HS-27A (cell line): ENCODE data around the gene TANK.

Experiments used
- DNase-seq: peaks from one replicate; pipeline ENCODE4 v3.0.0-alpha.2; 2012; ENCODE audit warnings: low read depth, missing footprints

Gene TANK

DNA sequence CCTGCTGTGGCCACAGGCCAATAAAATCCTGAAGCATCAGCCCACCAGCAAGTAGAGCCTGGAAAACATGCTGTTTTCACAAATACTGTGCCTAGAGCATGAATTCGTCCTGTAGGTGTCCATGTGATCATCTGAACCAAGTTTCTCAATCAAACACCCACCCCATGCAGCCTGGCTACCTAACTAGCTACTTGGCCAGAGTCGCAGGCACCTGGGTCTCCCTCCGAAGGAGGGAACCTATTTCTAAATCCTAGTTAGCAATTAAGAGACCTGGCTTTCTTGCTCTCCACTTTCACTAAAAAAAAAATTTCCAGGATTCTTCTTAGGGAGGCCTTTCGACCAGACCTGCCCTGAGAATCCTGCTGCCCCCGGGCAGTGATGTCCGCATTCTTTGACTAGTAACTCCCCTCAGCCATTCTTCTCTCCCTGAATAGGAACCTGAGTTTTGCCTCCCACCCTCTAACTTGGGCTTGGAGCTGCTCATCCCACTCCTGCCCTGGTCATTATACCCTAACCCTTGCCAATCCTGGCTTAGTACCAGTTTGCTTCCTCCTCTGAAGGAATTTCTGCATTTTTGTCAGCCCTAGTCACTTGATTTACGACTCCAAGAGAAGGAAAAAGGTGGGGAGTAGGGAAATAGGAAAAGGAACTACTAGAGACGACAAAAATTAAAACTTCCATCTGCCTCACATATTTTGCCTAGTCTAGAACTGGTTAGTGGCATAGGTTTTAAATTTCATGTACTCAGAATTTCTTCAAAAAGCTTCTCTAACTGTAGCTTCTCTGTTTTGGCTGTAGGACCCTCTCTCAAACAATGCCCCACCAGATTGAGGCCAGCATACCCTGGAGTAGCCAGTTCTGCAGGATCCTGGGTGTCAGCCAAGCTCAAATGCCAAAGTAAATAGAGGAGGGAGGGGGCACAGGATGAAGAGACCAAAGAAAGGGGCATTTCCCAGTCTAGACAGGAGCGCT, 25.4 kb upstream of the TANK start:
- no peak for DNase-seq

DNA sequence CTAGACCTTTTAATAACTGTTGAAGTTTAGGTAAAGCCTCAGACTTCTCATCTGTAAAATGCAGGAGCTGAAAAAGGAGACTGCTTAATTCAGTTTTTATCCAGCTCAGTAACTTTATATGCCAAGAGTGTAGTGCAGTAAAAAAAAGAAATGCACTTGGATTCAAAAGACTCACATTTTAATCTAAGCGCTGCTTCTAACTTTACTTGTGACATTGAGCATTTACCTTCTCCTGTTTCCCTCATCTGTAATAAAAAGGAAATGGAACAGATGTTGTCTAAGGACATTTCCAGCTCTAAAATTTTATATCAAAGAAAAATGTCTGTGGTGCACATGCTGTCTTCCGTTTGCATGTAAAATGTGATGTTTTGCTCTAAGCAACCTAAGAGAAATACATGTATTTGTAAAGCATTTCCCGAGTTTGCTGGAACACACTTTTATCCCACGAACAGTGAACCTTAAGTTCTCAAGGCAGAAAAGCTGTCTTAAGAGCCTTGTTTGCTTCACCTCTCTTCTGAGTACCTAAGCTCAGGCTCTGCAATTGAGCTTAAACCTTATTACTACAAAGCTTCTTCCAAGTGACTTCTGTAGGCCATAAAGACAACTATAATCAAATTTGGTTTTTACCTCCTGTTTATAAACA, 24.2 kb upstream of the TANK start:
- no peak for DNase-seq

DNA sequence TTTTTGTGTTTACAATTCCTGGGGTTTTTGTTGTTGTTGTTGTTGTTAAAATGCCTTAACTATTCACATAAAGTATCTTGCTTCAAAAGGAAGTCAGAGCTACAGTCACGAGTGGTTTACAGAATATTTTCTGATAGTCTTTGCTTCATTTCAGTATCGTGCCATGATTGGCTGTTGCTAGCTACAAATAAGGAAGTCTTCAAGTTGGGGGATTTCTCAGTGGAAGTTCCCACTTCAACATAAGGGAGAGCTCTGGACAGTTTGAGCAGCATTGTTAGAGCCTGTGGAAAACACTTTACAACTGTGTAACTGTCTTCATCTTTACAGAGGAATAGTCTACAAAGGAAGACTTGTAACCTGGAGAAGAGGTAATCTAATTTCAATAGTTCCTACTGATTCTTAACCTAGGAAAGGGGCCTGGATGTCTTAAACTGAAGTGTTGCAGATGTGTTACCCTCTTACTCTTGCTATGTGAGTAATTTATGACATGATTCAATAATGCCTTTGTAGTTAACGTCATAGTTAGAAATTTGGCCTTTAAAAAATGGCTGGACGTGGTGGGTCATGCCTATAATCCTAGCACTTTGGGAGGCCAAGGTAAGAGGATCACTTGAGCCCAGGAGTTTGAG, 23.4 kb upstream of the TANK start:
- no peak for DNase-seq

DNA sequence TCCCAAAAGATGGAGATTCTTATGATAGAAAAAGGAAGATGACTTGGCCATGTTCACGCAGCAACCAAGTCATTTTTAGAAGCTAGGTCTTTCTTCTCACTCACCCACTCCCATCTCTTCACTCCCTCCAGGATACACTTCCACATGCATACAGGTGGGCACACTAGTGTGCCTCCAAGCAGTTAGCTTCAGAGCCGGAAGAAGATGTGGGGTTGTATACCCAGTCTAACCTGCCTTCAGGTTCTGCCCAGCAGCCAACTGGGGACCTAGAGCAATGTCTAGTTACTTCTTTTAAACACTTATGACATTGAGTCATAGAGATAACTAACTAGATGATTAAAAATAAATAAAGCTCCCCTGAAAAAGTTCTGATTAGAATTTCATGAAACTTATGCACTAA, 21.8 kb upstream of the TANK start:
- no peak for DNase-seq

DNA sequence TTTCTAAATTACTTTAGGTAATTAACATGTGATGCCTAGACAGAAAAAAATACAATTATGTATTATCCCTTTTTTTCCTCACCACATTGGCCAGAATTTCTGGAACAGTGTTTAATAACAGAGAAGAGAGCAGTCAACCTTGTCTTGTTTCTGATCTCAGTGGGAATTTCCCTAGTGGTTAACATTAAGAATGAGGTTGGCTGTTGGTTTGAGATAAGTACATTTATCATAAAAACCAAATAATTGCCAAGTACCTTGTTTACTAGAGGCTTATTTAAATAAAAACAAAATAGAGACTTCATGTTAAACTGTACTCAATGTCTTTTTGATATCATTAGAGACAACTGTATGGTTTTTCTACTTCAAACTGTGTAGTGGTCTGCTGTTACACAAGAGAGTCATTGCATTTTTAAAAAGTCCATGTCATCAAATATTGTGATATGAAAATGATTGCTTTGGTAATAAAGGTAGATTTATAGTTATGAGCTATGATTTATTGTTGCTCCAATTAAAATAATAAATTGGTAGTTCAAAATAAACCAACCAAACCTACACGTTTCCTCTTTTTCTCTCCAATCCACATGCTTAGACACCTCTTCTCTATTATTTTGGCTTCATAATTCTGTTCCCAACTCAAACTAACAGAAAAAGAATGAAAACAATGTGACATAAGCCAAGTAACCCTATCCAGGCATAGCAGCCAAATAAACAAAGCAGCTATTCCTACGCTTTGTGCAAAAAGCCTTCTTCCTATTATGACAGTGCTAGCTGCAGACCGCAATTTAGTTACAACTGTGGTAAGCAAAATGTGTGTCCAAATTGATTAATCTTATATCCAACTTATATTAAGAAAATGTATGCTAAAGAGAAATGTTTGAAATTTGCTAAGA, 20.9 kb upstream of the TANK start:
- DNase-seq = no peak

DNA sequence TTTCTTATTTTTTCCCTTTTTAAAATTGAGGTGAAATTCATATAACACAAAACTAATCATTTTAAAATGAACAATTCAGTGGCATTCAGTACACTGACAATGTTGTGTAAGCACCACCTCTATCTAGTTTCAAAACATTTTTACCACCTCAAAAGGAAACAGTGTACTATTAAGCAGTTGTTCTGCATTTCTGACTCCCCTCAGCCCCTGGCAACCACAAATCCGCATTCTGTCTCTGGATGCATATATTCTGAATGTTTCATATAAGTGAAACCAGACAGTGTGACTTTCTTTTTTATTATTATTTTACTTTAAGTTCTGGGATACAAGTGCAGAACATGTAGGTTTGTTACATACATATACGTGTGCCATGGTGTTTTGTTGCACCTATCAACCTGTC, 19.2 kb upstream of the TANK start:
- no peak for DNase-seq

DNA sequence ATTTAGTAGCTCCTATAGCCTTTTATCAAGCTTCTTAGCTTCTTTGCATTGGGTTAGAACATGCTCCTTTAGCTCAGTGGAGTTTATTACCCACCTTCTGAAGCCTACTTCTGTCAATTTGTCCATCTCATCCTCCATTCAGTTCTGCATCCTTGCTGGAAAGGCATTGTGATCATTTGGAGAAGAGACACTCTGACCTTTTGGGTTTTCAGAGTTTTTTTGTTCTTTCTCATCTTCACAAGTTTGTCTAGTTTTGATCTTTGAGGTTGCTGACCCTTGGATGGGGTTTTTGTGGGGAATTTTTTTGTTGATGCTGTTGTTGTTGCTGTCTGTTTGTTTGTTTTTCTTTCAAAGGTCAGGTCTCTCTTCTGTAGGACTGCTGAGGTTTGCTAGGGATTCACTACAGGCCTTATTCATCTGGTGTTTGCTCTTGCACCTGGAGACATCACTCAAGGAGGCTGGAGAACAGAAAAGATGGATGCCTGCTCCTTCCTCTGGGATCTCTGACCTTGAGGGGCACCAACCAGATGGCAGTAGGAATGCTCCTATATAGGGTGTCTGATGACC, 13.9 kb upstream of the TANK start:
- DNase-seq = no peak

DNA sequence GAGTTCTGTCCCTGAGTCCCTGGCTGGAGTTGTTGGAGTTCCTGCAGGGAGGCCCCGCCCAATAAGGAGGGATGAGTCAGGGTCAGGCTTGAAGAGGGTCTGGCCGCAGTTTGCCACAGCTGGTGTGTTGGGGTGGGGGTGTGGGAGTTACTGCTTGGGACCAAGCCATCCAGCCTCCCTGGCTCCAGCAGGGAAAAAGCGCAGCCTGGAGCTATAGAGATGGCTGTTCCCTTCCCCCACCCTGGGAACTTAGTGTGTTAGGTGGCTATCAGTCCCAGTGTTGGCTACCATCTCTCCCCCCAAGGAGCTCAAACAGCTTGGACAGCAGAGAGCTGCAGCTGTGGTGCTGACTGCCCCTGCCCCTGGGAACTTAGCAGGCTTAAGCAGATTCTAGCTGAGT, 13.2 kb upstream of the TANK start:
- no peak for DNase-seq

DNA sequence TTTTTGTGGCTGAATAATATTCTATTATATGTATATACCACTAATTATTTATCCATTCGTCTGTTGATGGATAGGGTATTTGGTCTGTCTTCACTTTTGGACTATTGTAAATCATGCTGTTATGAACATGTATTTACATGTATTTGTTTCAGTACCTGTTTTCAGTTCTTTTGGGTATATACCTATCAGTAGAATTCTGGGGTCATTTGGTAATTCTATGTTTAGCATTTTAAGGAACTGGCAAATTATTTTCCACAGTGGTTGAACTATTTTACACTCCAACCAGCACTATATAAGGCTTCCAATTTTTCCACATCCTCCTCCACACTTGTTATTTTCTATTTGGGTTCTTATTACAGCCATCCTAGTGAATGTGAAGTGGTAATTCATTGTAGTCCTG, 12.4 kb upstream of the TANK start:
- DNase-seq = no peak

DNA sequence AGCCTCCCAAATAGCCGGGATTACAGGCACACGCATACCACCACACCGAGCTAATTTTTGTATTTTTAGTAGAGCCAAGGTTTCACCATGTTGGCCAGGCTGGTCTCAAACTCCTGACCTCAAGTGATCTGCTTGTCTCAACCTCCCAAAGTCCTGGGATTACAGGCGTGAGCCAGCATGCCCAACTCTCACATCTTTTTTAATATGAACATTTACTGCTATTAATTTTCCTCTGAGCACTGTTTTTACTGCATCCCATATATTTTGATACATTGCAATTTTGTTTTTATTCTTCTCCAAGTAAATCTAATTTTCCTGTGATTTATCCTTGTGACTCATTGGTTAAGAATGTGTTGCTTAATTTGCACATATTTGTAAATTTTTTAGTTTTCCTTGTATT, 9.5 kb upstream of the TANK start:
- no peak for DNase-seq

DNA sequence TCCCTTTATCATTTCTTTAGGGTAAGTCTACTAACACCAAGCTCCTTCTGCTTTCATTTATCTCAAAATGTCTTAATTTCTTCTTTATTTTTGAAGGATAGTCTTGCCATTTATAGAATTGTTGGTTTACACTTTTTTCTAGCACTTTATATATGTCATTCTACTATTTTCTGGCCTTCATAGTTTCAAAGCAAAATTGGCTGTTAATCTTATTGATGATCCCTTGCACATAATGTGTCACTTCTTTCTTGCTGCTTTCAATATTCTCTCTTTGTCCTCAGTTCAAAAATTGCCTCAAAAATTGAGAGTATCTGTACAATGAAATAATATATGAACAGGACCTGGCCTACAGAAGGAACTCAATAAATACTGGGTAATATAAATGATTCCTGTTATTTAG, 7.9 kb upstream of the TANK start:
- no peak for DNase-seq

DNA sequence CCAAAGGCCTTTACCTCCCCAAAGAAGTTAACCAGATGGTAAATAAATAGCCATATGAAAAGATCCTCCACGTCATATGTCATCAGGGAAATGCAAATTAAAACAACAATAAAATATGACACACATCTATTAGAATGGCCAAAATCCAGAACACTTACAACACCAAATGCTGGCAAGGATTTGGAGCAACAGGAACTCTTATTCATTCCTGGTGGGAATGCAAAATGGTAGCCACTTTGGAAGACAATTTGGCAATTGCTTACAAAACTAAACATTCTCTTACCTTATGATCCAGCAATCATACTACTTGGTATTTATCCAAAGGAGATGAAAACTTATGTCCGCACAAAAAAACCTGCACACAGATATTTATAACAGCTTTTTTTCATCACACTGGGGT, 1.3 kb upstream of the TANK start:
- no peak for DNase-seq

DNA sequence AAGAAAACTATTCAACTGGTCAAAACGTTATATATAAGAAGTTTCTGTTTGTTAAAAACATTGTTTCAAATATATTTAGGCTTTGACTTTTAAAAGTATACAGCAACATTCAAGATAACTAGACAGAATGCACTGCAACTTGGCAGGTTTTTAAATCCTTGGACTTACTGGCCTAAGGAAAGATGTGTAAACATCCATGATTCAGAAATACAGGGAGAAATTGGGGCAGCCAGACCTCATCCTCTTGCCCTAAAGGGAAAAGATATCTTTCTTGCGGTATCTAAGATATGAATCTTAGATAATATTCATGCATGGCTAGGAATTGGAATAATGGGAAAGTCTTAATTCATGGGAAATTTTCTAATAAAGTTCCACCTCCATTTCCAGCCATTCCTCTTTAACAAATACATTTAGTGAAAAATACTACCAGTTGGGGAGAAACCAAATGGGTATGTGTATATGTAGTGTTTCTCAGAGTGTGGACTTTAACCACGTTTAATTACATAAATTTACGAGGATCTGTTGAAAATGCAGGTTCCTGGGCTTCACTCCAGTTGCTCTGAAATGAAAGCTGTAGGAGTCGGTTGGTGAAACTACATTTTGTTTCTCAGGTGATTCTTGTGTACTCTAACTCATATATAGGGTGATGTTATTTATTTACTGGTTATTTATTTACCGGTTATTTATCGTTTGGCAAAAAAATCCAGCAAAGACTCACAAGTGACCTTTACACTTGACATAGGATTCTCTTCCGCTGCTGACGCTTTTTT, 587 bp upstream of the TANK start:
- no peak for DNase-seq

DNA sequence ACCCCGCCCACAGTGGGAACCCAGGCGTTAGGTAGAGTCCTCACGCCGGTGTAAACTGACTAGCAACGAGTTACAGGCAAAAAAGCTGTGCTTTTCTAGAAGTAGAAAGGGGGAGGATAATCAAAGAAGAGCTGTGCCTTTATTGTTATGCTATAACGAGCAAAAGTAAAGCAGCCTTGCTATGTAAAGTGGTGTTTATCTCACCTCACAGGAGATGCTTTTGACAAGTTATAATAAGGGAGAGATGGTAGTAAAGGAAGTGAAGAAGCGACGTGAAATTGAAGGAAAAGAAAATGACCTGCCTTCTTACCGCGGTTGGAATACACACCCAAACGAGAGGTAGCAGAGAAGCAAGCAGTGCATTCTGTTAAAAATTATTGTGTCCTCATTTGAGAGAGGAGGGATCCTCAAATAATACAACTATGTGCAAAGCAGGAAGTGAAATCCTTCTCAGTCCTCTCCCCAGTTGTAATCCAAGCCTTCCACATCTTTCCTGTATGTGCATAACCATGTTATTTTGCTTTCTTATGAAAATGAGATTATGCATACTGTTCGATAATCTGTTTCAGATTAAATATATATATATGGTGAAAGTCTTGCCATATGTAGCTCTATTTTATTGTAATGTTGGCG, 962 bp downstream of the TANK start:
- DNase-seq = no peak

DNA sequence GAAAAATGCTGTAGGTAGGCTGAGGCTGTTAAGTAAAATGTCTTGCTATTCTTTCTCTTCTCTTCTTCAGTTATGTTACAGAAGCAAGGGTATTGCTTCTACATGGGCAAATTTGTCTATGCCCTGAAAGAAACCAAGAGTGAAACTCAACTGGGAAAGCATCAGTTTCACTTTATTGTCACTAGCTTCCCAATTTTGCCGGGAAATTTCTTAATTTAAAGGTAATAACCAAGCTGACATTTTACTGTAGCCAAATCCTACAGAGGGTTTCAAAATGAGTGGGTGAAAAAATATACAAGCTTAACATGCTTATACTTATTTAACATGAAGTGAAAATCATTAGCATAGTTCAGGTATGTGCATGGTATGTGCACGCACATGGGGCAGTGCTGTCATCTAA, 3.2 kb downstream of the TANK start:
- DNase-seq = no peak

DNA sequence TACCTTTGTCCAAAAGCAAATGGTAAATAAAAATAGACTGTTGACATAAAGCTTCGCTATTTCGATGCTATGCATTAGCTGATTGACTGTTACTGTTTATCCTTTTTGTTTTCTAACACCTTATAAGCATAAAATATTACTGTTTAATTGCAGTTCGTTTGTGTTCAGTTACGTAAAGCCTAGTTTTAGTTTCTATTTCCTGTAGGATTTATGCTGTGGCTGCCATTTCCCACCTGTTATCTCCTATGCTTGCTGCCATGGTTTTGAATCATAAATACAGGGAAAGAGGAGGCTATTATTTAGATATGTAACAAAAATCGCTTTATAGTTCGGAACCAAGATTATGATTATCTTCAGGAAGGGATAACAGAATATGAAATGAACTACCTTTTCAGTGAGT, 3.9 kb downstream of the TANK start:
- no peak for DNase-seq

DNA sequence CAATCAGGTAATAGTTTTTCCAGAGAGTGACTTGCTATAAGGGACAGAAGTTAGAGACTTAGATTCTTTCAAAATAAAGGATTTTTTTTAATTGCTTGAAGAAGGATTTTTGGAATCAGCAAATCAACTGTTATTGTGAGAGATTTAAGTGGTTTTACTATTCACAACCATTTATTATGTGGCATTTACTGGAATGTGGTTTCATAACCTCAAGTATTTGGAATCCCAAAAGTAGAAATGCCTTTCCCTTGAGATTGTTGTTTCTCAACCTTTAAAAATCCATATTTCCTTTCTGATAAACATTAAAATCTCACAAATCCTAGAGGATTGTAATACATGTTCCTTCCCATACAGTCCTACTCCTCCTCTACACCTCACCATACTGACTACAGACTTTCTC, 5.0 kb downstream of the TANK start:
- peak; percentile 47 for DNase-seq

DNA sequence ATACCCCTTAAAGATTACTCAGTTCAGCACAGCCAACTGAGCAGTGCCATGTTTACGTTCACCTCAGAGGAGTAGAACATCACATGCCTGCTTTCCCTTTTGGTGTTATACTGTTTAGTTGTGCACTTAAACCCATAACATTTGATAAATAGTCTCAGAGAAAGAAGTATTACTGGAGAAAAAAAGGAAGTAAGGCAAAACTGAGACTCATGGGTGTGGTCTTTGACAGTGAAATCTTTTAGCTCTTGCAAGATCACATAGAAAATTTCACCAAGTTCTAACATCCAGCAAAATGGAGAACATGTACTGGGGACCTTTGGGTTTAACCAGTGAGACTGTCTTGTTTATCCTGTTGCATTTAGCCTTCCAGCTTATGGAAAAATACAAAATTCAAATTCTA, 5.6 kb downstream of the TANK start:
- DNase-seq = no peak

DNA sequence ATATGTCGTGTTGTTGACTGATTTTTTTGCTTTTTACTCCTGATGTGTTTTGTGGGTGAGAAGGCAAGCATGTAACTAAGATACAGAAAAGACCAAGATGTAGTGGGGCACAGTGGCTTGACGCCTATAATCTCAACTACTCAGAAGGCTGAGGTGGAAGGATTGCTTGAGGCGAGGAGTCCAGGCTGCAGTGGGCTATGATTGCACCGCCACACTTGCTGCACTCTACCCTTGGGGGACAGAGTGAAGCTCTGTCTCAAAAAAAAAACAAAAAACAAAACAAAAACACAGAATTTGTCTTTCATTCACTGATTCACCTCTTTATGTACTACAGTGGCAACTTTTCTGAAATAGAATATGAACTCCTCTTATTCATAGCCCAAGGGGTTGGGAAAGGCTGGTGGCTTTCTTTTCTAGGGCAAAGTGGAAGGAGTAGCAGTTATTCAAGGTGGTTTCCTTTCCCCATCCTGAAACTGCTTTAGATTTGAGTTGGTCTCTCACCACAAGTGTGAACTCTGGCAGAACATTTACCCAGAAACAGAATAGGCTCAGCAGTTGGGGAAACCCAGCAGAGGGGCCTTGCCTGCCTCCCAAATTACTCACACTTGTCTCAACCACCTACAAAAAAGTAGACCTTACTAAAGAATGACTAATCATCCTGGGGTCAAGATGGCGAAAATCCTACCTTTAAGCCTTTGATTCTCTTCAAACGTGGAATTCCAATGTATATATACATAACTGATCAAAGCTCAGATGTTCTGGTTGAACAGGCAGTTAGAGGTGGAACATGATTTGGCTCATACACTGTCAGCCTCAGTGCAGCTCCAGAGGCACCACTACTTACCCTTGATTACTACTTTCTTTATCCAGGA, 6.5 kb downstream of the TANK start:
- no peak for DNase-seq

DNA sequence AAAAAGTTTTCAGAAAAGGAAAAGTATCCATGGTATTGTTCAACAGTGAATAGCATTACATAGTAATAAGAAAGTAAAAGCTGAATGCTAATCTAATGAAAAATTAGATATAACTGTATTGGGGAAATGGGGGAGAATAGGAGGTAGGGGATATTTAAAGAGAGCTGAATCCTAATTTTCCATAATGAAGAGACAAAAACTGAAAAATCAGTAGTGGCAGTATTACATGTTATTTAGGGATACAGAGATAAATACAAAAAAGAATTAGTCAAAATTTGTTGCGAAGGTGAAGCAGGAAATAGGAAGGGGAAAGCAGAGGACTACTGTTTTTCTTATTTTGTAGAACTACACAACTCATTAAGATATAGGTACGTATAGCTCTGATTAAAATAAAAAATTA, 9.1 kb downstream of the TANK start:
- DNase-seq = no peak
